Lung (tissue), 12 donors: ENCODE results near the gene UGT1A6. TPM values are rescaled to one million over a fixed set of nuclear protein-coding genes. Genes with fewer than 3 reads are reported as not detected.

Experiments
- ATAC-seq: fragments of 200-7000 bp; cut with Tn5 transposase; one replicate; pipeline ENCODE4 v1.9.1; 2020; ENCODE audit warnings: moderate number of reproducible peaks; ENCODE audit not compliant: insufficient read depth, low FRiP score
- DNase-seq, 3 donors: peaks; one replicate each; pipeline ENCODE4 v3.0.0-alpha.2; 2013 to 2017
- H3K27ac ChIP-seq, 2 donors: one replicate each; pipeline ENCODE4 v1.5.1; 2013; ENCODE audit warnings: mild to moderate bottlenecking in 2 of 2, moderate library complexity in 2 of 2, control low read depth in 1 of 2, inconsistent platforms in 1 of 2, low read depth in 1 of 2, low read length in 1 of 2
- H3K27me3 ChIP-seq, 3 donors: one replicate each; pipeline ENCODE4 v1.5.1; 2013; ENCODE audit warnings: low read length in 2 of 3; ENCODE audit not compliant: control insufficient read depth in 3 of 3, insufficient read depth in 3 of 3
- H3K36me3 ChIP-seq, 4 donors: one replicate each; pipeline ENCODE4 v1.5.1; 2013; ENCODE audit warnings: low read length in 4 of 4, mild to moderate bottlenecking in 1 of 4, moderate library complexity in 1 of 4; ENCODE audit not compliant: control insufficient read depth in 4 of 4, insufficient read depth in 4 of 4
- H3K4me1 ChIP-seq, 5 donors: one replicate each; pipeline ENCODE4 v1.5.1; 2013; ENCODE audit warnings: low read length in 5 of 5, mild to moderate bottlenecking in 2 of 5, moderate library complexity in 1 of 5; ENCODE audit not compliant: control insufficient read depth in 5 of 5, insufficient read depth in 5 of 5
- H3K4me3 ChIP-seq: one replicate; pipeline ENCODE4 v1.5.1; 2013; ENCODE audit warnings: mild to moderate bottlenecking, control low read depth, moderate library complexity
- H3K9ac ChIP-seq, 2 donors: one replicate each; pipeline ENCODE4 v1.5.1; 2013; ENCODE audit warnings: low read length in 2 of 2, control low read depth in 1 of 2; ENCODE audit not compliant: insufficient read depth in 1 of 2
- H3K9me3 ChIP-seq, 4 donors: one replicate each; pipeline ENCODE4 v1.5.1; 2013; ENCODE audit warnings: low read length in 3 of 4, mild to moderate bottlenecking in 1 of 4, moderate library complexity in 1 of 4; ENCODE audit not compliant: control insufficient read depth in 4 of 4, insufficient read depth in 3 of 4
- WGBS, 2 donors: extraction: QIAGEN DNeasy Blood & Tissue Kit; methylation state at CpG; one replicate each; pipeline ENCODE4 v1.1.7; 2013; 5-methylcytosine and 5-hydroxymethylcytosine counted together
- polyA plus RNA-seq, 2 donors: library from polyadenylated mRNA; stranded (reverse); fragments of 200-250 nt; gene quantifications; one replicate each; pipeline ENCODE4 v1.2.1, GENCODE V29; 2013
- total RNA-seq, 2 donors: library from RNA; depleted of rRNA in 1 of 2; stranded (reverse); fragments of >200 nt in 1 of 2; gene quantifications; one replicate each; pipeline ENCODE4 v1.2.1, GENCODE V29; 2014 to 2021
- TF ChIP-seq, protein P1 (sequence below): IDR thresholded peaks from 2 replicates; pipeline ENCODE4 v1.5.1; 2012; ENCODE audit warnings: mild to moderate bottlenecking; ENCODE audit errors: control extremely low read depth, extremely low read depth
- donor health status: control.
- donor health status: control.
- donor health status: Bipolar disorder and iron deficiency.
- donor health status: healthy.
- donor health status: DM: yes; HTN: yes; CAD: no.

The UGT1A6 gene
- total and polyA plus RNA-seq, 4 donors = 0.63 to 2.3 (median 1.5) TPM

DNA sequence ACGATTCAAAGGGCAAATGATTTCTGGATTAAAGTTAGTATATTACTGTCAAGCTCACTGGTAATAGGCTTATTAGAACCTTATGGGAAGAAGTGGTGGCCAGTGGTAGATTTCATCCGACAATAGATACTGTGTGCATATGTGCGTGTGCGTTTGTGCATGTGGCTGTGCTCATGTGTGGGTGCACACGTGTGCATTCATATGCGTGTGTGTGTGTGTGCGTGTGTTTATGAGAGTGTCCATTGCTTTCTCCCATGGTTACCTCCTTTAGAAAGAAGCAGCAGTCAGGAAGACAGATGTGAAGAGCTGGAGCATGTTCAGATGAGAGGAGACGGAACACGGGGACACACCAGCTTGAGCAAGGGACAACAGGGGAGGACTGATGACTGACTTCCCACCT, 76.6 kb downstream of the UGT1A6 start:
- Histone ChIP-seq H3K9ac (no peak overlapping the region), H3K4me3 (no peak overlapping the region), H3K27ac (no peak overlapping the region), H3K4me1 (no peaks in the 10 kb centered on the region), H3K27me3 (no peaks in the 10 kb centered on the region), H3K9me3 (no peaks in the 10 kb centered on the region), H3K36me3 (no peaks in the 10 kb centered on the region)
- ATAC-seq (no peak), DNase-seq (no peak)
- TF ChIP-seq, protein P1, sequence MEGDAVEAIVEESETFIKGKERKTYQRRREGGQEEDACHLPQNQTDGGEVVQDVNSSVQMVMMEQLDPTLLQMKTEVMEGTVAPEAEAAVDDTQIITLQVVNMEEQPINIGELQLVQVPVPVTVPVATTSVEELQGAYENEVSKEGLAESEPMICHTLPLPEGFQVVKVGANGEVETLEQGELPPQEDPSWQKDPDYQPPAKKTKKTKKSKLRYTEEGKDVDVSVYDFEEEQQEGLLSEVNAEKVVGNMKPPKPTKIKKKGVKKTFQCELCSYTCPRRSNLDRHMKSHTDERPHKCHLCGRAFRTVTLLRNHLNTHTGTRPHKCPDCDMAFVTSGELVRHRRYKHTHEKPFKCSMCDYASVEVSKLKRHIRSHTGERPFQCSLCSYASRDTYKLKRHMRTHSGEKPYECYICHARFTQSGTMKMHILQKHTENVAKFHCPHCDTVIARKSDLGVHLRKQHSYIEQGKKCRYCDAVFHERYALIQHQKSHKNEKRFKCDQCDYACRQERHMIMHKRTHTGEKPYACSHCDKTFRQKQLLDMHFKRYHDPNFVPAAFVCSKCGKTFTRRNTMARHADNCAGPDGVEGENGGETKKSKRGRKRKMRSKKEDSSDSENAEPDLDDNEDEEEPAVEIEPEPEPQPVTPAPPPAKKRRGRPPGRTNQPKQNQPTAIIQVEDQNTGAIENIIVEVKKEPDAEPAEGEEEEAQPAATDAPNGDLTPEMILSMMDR = no peak
- WGBS, 2 donors = 93 to 97% methylated on average over 9 of the region's 9 CpGs

DNA sequence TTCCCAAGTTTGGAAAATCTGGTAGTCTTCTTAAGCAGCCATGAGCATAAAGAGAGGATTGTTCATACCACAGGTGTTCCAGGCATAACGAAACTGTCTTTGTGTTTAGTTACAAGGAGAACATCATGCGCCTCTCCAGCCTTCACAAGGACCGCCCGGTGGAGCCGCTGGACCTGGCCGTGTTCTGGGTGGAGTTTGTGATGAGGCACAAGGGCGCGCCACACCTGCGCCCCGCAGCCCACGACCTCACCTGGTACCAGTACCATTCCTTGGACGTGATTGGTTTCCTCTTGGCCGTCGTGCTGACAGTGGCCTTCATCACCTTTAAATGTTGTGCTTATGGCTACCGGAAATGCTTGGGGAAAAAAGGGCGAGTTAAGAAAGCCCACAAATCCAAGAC, 79.5 kb downstream of the UGT1A6 start:
- WGBS, 2 donors = 90 to 92% methylated on average over 16 of the region's 16 CpGs
- H3K9me3 ChIP-seq = peaks cover 0 to 6% (median 0%) of the 10 kb centered on the region in 4 donors
- no peak overlapping the region for H3K27ac ChIP-seq
- H3K4me1 ChIP-seq = no peaks in the 10 kb centered on the region
- H3K27me3 ChIP-seq = no peaks in the 10 kb centered on the region
- ATAC-seq (no peak), DNase-seq (no peak)
- H3K4me3 ChIP-seq = no peak overlapping the region
- H3K36me3 ChIP-seq = no peaks in the 10 kb centered on the region
- TF ChIP-seq, protein P1 = no peak
- no peak overlapping the region for H3K9ac ChIP-seq

DNA sequence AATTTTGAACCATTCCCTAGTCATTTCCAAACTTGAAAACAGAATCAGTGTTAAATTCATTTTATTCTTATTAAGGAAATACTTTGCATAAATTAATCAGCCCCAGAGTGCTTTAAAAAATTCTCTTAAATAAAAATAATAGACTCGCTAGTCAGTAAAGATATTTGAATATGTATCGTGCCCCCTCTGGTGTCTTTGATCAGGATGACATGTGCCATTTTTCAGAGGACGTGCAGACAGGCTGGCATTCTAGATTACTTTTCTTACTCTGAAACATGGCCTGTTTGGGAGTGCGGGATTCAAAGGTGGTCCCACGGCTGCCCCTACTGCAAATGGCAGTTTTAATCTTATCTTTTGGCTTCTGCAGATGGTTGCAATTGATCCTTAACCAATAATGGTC, 79.9 kb downstream of the UGT1A6 start:
- Histone ChIP-seq H3K27ac (no peak overlapping the region), H3K9ac (no peak overlapping the region), H3K27me3 (no peaks in the 10 kb centered on the region), H3K36me3 (no peaks in the 10 kb centered on the region), H3K9me3 (peaks cover 0 to 9% (median 0%) of the 10 kb centered on the region in 4 donors), H3K4me3 (no peak overlapping the region), H3K4me1 (no peaks in the 10 kb centered on the region)
- WGBS, 2 donors = 69 to 73% methylated on average over 5 of the region's 5 CpGs
- TF ChIP-seq, protein P1 = no peak
- ATAC-seq (no peak), DNase-seq (no peak)

DNA sequence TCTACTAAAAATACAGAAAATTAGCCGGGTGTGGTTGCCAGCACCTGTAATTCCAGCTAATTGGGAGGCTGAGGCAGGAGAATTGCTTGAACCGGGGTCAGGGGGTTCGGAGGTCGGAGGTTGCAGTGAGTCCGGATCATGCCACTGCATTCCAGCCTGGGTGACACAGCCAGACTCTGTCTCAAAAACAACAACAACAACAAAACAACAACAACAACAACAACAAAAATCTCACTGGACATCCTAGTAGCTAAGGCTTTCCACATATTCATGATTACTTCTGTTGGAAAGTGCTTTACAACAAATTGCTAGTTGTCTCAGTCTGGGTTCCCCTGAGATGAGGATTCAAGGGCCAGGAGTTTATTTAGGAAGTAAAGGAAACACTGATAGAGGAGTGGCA, 81.2 kb downstream of the UGT1A6 start:
- Histone ChIP-seq H3K27ac (no peak overlapping the region), H3K4me1 (no peaks in the 10 kb centered on the region), H3K9me3 (peaks cover 0 to 12% (median 0%) of the 10 kb centered on the region in 4 donors), H3K9ac (no peak overlapping the region), H3K27me3 (no peaks in the 10 kb centered on the region), H3K36me3 (no peaks in the 10 kb centered on the region), H3K4me3 (no peak overlapping the region)
- DNase-seq (no peak), ATAC-seq (no peak)
- WGBS, 2 donors = 90 to 96% methylated on average over 5 of the region's 5 CpGs
- TF ChIP-seq, protein P1 = no peak
